Neuronal stem cell (in vitro differentiated cells): Measurements from ENCODE around the gene CORIN.

Experiments
- DNase-seq: peaks from one replicate; pipeline ENCODE4 v3.0.0-alpha.2; 2013; ENCODE audit warnings: low spot score
- H2AFZ ChIP-seq: one replicate; pipeline ENCODE4 v1.6.1; 2013; ENCODE audit warnings: mild to moderate bottlenecking, low read length, inconsistent platforms
- H2AK5ac ChIP-seq: 2 replicates; pipeline ENCODE4 v1.6.1; 2013; ENCODE audit warnings: low read depth, mild to moderate bottlenecking, inconsistent platforms, low read length, moderate library complexity, mixed read lengths
- H2BK120ac ChIP-seq: 2 replicates; pipeline ENCODE4 v1.6.1; 2013; ENCODE audit warnings: low read depth, mild to moderate bottlenecking, inconsistent platforms, low read length, moderate library complexity, mixed read lengths
- H2BK12ac ChIP-seq: one replicate; pipeline ENCODE4 v1.6.1; 2013; ENCODE audit warnings: low read length, inconsistent platforms
- H2BK15ac ChIP-seq: 2 replicates; pipeline ENCODE4 v1.6.1; 2013; ENCODE audit warnings: mild to moderate bottlenecking, low read length, inconsistent platforms, mixed read lengths
- H2BK5ac ChIP-seq: one replicate; pipeline ENCODE4 v1.6.1; 2013; ENCODE audit warnings: inconsistent platforms, mild to moderate bottlenecking, low read length, moderate library complexity
- H3K14ac ChIP-seq: one replicate; pipeline ENCODE4 v1.6.1; 2013; ENCODE audit warnings: low read length, inconsistent platforms
- H3K18ac ChIP-seq: 2 replicates; pipeline ENCODE4 v1.6.1; 2013; ENCODE audit warnings: low read length, inconsistent platforms
- H3K23ac ChIP-seq: 2 replicates; pipeline ENCODE4 v1.6.1; 2013; ENCODE audit warnings: low read depth, mild to moderate bottlenecking, mixed read lengths, low read length, inconsistent platforms; ENCODE audit not compliant: poor library complexity
- H3K27ac ChIP-seq: replicated peaks from 3 replicates; pipeline ENCODE4 v1.5.1; 2013; ENCODE audit warnings: low read length, inconsistent platforms
- H3K27me3 ChIP-seq, 3 experiments: 2 replicates each; pipeline ENCODE4 v1.6.1; 2013; ENCODE audit warnings: low read length in 3 of 3, mild to moderate bottlenecking in 2 of 3, inconsistent platforms in 1 of 3, low read depth in 1 of 3, mixed read lengths in 1 of 3, moderate library complexity in 1 of 3; ENCODE audit not compliant: control insufficient read depth in 3 of 3, insufficient read depth in 3 of 3
- H3K36me3 ChIP-seq, 2 donors: replicated peaks in 1 of 2; 2 replicates each; pipeline ENCODE4 v1.6.1; 2013; ENCODE audit warnings: low read length in 2 of 2; ENCODE audit not compliant: control insufficient read depth in 2 of 2, insufficient read depth in 2 of 2
- H3K4ac ChIP-seq: 2 replicates; pipeline ENCODE4 v1.6.1; 2013; ENCODE audit warnings: inconsistent platforms, mild to moderate bottlenecking, low read length, moderate library complexity
- H3K4me1 ChIP-seq, 2 donors: 1 replicate in 1 of 2; 2 replicates in 1 of 2; pipeline ENCODE4 v1.6.1; 2013; ENCODE audit warnings: low read length in 2 of 2, low read depth in 1 of 2; ENCODE audit not compliant: control insufficient read depth in 2 of 2, insufficient read depth in 1 of 2
- H3K4me2 ChIP-seq: one replicate; pipeline ENCODE4 v1.6.1; 2013; ENCODE audit warnings: mild to moderate bottlenecking, low read length, inconsistent platforms; ENCODE audit not compliant: insufficient read depth, poor library complexity, severe bottlenecking
- H3K4me3 ChIP-seq, 2 donors: 2 replicates each; pipeline ENCODE4 v1.5.1; 2013; ENCODE audit warnings: low read length in 2 of 2, mild to moderate bottlenecking in 2 of 2, inconsistent platforms in 1 of 2, moderate library complexity in 1 of 2
- H3K79me1 ChIP-seq: one replicate; pipeline ENCODE4 v1.6.1; 2013; ENCODE audit warnings: low read depth, mild to moderate bottlenecking, inconsistent platforms, low read length, moderate library complexity
- H3K9ac ChIP-seq: one replicate; pipeline ENCODE4 v1.6.1; 2013; ENCODE audit warnings: mild to moderate bottlenecking, low read depth, low read length, inconsistent platforms; ENCODE audit not compliant: poor library complexity
- H3K9me3 ChIP-seq, 2 donors: replicated peaks in 1 of 2; 2 replicates each; pipeline versions ENCODE3 to v1.6.1; 2013; ENCODE audit warnings: low read length in 2 of 2, mild to moderate bottlenecking in 2 of 2, inconsistent platforms in 1 of 2, low read depth in 1 of 2, mixed read lengths in 1 of 2, moderate library complexity in 1 of 2; ENCODE audit not compliant: control insufficient read depth in 2 of 2, insufficient read depth in 1 of 2
- H4K8ac ChIP-seq: one replicate; pipeline ENCODE4 v1.6.1; 2013; ENCODE audit warnings: low read depth, mild to moderate bottlenecking, inconsistent platforms, low read length, moderate library complexity
- H4K91ac ChIP-seq: one replicate; pipeline ENCODE4 v1.6.1; 2013; ENCODE audit warnings: low read length, low read depth, mild to moderate bottlenecking, inconsistent platforms; ENCODE audit not compliant: poor library complexity
- WGBS, 2 donors: extraction: QIAGEN DNeasy Blood & Tissue Kit; methylation state at CpG; one replicate each; pipeline ENCODE4 v1.1.7; 2013; ENCODE audit warnings: missing lambda C conversion rate in 2 of 2, mixed read lengths in 1 of 2; ENCODE audit not compliant: insufficient read length in 2 of 2, insufficient replicate concordance in 1 of 2; ENCODE audit errors: extremely low coverage in 2 of 2; 5-methylcytosine and 5-hydroxymethylcytosine counted together

The CORIN gene

GRCh38 chr4:47837094-47837907, 566 bp downstream of the CORIN start:
- peak overlapping the region; percentile 35 to 84 for H3K4me3 ChIP-seq
- no peak overlapping the region for H4K91ac ChIP-seq
- no peak overlapping the region for H2BK15ac ChIP-seq
- H2BK120ac ChIP-seq: no peak overlapping the region
- H3K27ac ChIP-seq: no peak overlapping the region
- no peaks in the 10 kb centered on the region for H3K36me3 ChIP-seq
- H3K18ac ChIP-seq: peak overlapping the region; percentile 74
- H4K8ac ChIP-seq: no peak overlapping the region
- WGBS, 2 donors: no CpG with 5 or more reads among the region's 58 CpGs
- peak overlapping the region; percentile 78 for H3K9ac ChIP-seq
- peak overlapping the region; percentile 98 for H3K4me2 ChIP-seq
- H3K4ac ChIP-seq: no peak overlapping the region
- peak overlapping the region; percentile 96 for H3K23ac ChIP-seq
- H2AFZ ChIP-seq: peak overlapping the region; percentile 96
- H2BK12ac ChIP-seq: no peak overlapping the region
- peak overlapping the region; percentile 17 for H2BK5ac ChIP-seq
- H3K14ac ChIP-seq: no peak overlapping the region
- DNase-seq: peak; percentile 40
- no peaks in the 10 kb centered on the region for H3K79me1 ChIP-seq
- peaks cover 0 to 22% (median 0%) of the 10 kb centered on the region in 3 experiments for H3K27me3 ChIP-seq
- H3K9me3 ChIP-seq: peaks cover 0 to 12% of the 10 kb centered on the region in 2 donors
- peaks cover 2 to 11% of the 10 kb centered on the region in 2 donors for H3K4me1 ChIP-seq
- no peak overlapping the region for H2AK5ac ChIP-seq

- no peak overlapping the region for H3K27ac ChIP-seq
- H3K4me3 ChIP-seq: peak overlapping the region; percentile 35 to 84
- WGBS, 2 donors: no CpG with 5 or more reads among the region's 27 CpGs
- DNase-seq: peak; percentile 72
- H3K4ac ChIP-seq: no peak overlapping the region
- peaks cover 2 to 11% of the 10 kb centered on the region in 2 donors for H3K4me1 ChIP-seq
- no peak overlapping the region for H2BK12ac ChIP-seq
- H3K79me1 ChIP-seq: no peaks in the 10 kb centered on the region
- peak overlapping the region; percentile 96 for H3K23ac ChIP-seq
- peaks cover 0 to 22% (median 0%) of the 10 kb centered on the region in 3 experiments for H3K27me3 ChIP-seq
- no peak overlapping the region for H4K91ac ChIP-seq
- peak overlapping the region; percentile 17 for H2BK5ac ChIP-seq
- H2AFZ ChIP-seq: peak overlapping the region; percentile 96
- H3K14ac ChIP-seq: no peak overlapping the region
- peak overlapping the region; percentile 74 for H3K18ac ChIP-seq
- H3K9ac ChIP-seq: peak overlapping the region; percentile 78
- H3K4me2 ChIP-seq: peak overlapping the region; percentile 98
- no peak overlapping the region for H4K8ac ChIP-seq
- H2BK15ac ChIP-seq: no peak overlapping the region
- no peak overlapping the region for H2BK120ac ChIP-seq
- H2AK5ac ChIP-seq: no peak overlapping the region
- H3K36me3 ChIP-seq: no peaks in the 10 kb centered on the region
- peaks cover 0 to 12% of the 10 kb centered on the region in 2 donors for H3K9me3 ChIP-seq
Observed at GRCh38 chr4:47836641-47837093, 1.2 kb downstream of the CORIN start.

- Histone ChIP-seq H3K18ac (no peak overlapping the region), H3K9ac (no peak overlapping the region), H2AFZ (peak overlapping the region; percentile 76), H3K27ac (no peak overlapping the region), H3K36me3 (no peaks in the 10 kb centered on the region), H3K14ac (no peak overlapping the region), H4K91ac (no peak overlapping the region), H3K27me3 (peaks cover 0 to 22% (median 0%) of the 10 kb centered on the region in 3 experiments), H3K4me1 (peaks cover 2 to 11% of the 10 kb centered on the region in 2 donors), H2AK5ac (no peak overlapping the region), H2BK12ac (no peak overlapping the region), H2BK120ac (no peak overlapping the region), H4K8ac (no peak overlapping the region), H3K23ac (no peak overlapping the region), H3K79me1 (no peaks in the 10 kb centered on the region), H3K4ac (no peak overlapping the region), H2BK15ac (no peak overlapping the region), H3K4me2 (no peak overlapping the region), H3K4me3 (no peak overlapping the region), H2BK5ac (no peak overlapping the region), H3K9me3 (peaks cover 0 to 12% of the 10 kb centered on the region in 2 donors)
- DNase-seq: no peak
- WGBS, 2 donors: no CpG with 5 or more reads among the region's 2 CpGs
Observed at GRCh38 chr4:47835494-47835893, 2.4 kb downstream of the CORIN start.

GRCh38 chr4:47831026-47831679, 6.7 kb downstream of the CORIN start:
- peaks cover 0 to 12% of the 10 kb centered on the region in 2 donors for H3K9me3 ChIP-seq
- no peak overlapping the region for H2AK5ac ChIP-seq
- no peak overlapping the region for H3K4me3 ChIP-seq
- no peaks in the 10 kb centered on the region for H3K27me3 ChIP-seq
- no peak overlapping the region for H4K8ac ChIP-seq
- no peaks in the 10 kb centered on the region for H3K79me1 ChIP-seq
- no peak overlapping the region for H3K23ac ChIP-seq
- H3K4me2 ChIP-seq: no peak overlapping the region
- H2BK5ac ChIP-seq: no peak overlapping the region
- no peak overlapping the region for H2BK15ac ChIP-seq
- H3K4ac ChIP-seq: no peak overlapping the region
- no peak overlapping the region for H4K91ac ChIP-seq
- H3K36me3 ChIP-seq: no peaks in the 10 kb centered on the region
- H2BK120ac ChIP-seq: no peak overlapping the region
- H2BK12ac ChIP-seq: no peak overlapping the region
- no peak overlapping the region for H3K9ac ChIP-seq
- no peak overlapping the region for H3K18ac ChIP-seq
- no CpG with 5 or more reads among the region's 5 CpGs for WGBS, 2 donors
- no peak overlapping the region for H2AFZ ChIP-seq
- H3K27ac ChIP-seq: no peak overlapping the region
- no peak for DNase-seq
- no peak overlapping the region for H3K14ac ChIP-seq
- H3K4me1 ChIP-seq: peaks cover 0 to 8% of the 10 kb centered on the region in 2 donors
